H1 (cell line): ENCODE measurements around the gene SHISAL1. TPM values are rescaled to one million over a fixed set of nuclear protein-coding genes. Genes with fewer than 3 reads are reported as not detected.

Experiments
- CTCF ChIA-PET: fragments of 300-600 bp; sonication (Branson Sonifier 250); formaldehyde crosslinking; loops from one replicate; lab custom pipeline; 2021; ENCODE audit not compliant: partially characterized antibody; lab: Charles Lee
- POLR2A ChIA-PET: fragments of 300-600 bp; sonication (Branson Sonifier 250); formaldehyde crosslinking; loops from one replicate; lab custom pipeline; 2021; ENCODE audit warnings: inconsistent platforms; ENCODE audit not compliant: partially characterized antibody; lab: Charles Lee
- DNase-seq, 2 experiments: peaks; one replicate each; pipeline versions ENCODE4 v3.0.0 to v3.0.0-alpha.2; 2010 to 2022; ENCODE audit warnings: low spot score in 2 of 2, low read depth in 1 of 2, mixed read lengths in 1 of 2
- FAIRE-seq: peaks from 2 replicates; lab custom pipeline; 2011; peaks lifted over from hg19 to GRCh38; lab: Jason Lieb, UNC
- H2AFZ ChIP-seq: 2 replicates; pipeline ENCODE4 v1.8.1; 2012; ENCODE audit warnings: low read length, inconsistent platforms
- H2AK5ac ChIP-seq: 2 replicates; pipeline ENCODE4 v1.6.1; 2013; ENCODE audit warnings: low read depth, low read length
- H2BK120ac ChIP-seq: replicated peaks from 2 replicates; pipeline ENCODE3; 2013; ENCODE audit warnings: low read depth, low read length, inconsistent platforms
- H2BK12ac ChIP-seq: 2 replicates; pipeline ENCODE4 v1.6.1; 2013; ENCODE audit warnings: low read depth, low read length
- H2BK15ac ChIP-seq: 2 replicates; pipeline ENCODE4 v1.6.1; 2013; ENCODE audit warnings: low read length
- H2BK20ac ChIP-seq: 2 replicates; pipeline ENCODE4 v1.6.1; 2013; ENCODE audit warnings: low read length
- H2BK5ac ChIP-seq: 2 replicates; pipeline ENCODE4 v1.6.1; 2013; ENCODE audit warnings: low read depth, low read length
- H3K14ac ChIP-seq: 2 replicates; pipeline ENCODE4 v1.6.1; 2013; ENCODE audit warnings: inconsistent platforms; ENCODE audit not compliant: insufficient read length
- H3K18ac ChIP-seq: 2 replicates; pipeline ENCODE4 v1.6.1; 2013; ENCODE audit warnings: low read length; ENCODE audit errors: extremely low read depth
- H3K23ac ChIP-seq: 2 replicates; pipeline ENCODE4 v1.6.1; 2013; ENCODE audit warnings: inconsistent platforms; ENCODE audit not compliant: insufficient read length
- H3K23me2 ChIP-seq: 2 replicates; pipeline ENCODE4 v1.6.1; 2013; ENCODE audit warnings: low read depth, low read length
- H3K27ac ChIP-seq: 2 replicates; pipeline ENCODE4 v1.6.1; 2011; ENCODE audit warnings: low read depth, low read length, inconsistent platforms
- H3K27me3 ChIP-seq, 4 experiments: replicated peaks in 1 of 4; 1 replicate in 1 of 4; 2 replicates in 3 of 4; pipeline versions ENCODE4 v1.6.1 to v1.8.1; 2011 to 2013; ENCODE audit warnings: low read length in 3 of 4, mild to moderate bottlenecking in 3 of 4, inconsistent platforms in 2 of 4, mixed read lengths in 2 of 4, moderate library complexity in 1 of 4; ENCODE audit not compliant: control insufficient read depth in 3 of 4, insufficient read depth in 3 of 4; ENCODE audit errors: extremely low read depth in 1 of 4
- H3K36me3 ChIP-seq, 4 experiments: 2 replicates each; pipeline versions ENCODE4 v1.6.1 to v1.8.1; 2011 to 2013; ENCODE audit warnings: mild to moderate bottlenecking in 4 of 4, low read length in 3 of 4, moderate library complexity in 2 of 4, control low read depth in 1 of 4, inconsistent platforms in 1 of 4; ENCODE audit not compliant: insufficient read depth in 4 of 4, control insufficient read depth in 2 of 4
- H3K4ac ChIP-seq: replicated peaks from 2 replicates; pipeline ENCODE3; 2013; ENCODE audit warnings: low read length, low read depth, mixed read lengths, inconsistent platforms; ENCODE audit not compliant: insufficient read length
- H3K4me1 ChIP-seq, 4 experiments: replicated peaks in 1 of 4; 1 replicate in 1 of 4; 2 replicates in 3 of 4; pipeline versions ENCODE4 v1.6.1 to v1.8.1; 2011 to 2013; ENCODE audit warnings: low read length in 3 of 4, inconsistent platforms in 2 of 4, mixed read lengths in 1 of 4; ENCODE audit not compliant: insufficient read depth in 4 of 4, control insufficient read depth in 3 of 4
- H3K4me2 ChIP-seq, 2 experiments: 2 replicates each; pipeline versions ENCODE4 v1.6.1 to v1.8.1; 2011 to 2013; ENCODE audit warnings: low read depth in 2 of 2, low read length in 2 of 2, control low read depth in 1 of 2, inconsistent platforms in 1 of 2, mild to moderate bottlenecking in 1 of 2; ENCODE audit not compliant: insufficient read depth in 1 of 2
- H3K4me3 ChIP-seq, 4 experiments: fragments of 200-600, 300-600 bp in 1 of 4; sonication (generic), shearing (Covaris generic), sonication (Bioruptor Twin) in 1 of 4; 2 replicates each; pipeline versions ENCODE4 v1.5.1 to v1.8.1; 2011 to 2016; ENCODE audit warnings: low read length in 4 of 4, low read depth in 3 of 4, control low read depth in 2 of 4, inconsistent platforms in 2 of 4, mild to moderate bottlenecking in 2 of 4, mixed read lengths in 1 of 4, moderate library complexity in 1 of 4; ENCODE audit not compliant: insufficient read depth in 2 of 4; ENCODE audit errors: extremely low read depth in 1 of 4
- H3K56ac ChIP-seq: replicated peaks from 2 replicates; pipeline ENCODE3; 2013; ENCODE audit warnings: low read depth, mild to moderate bottlenecking, mixed read lengths, low read length, inconsistent platforms; ENCODE audit not compliant: insufficient read length
- H3K79me1 ChIP-seq: 2 replicates; pipeline ENCODE4 v1.6.1; 2013; ENCODE audit warnings: low read depth, low read length, control low read depth
- H3K79me2 ChIP-seq, 2 experiments: 2 replicates each; pipeline versions ENCODE4 v1.6.1 to v1.8.1; 2012 to 2013; ENCODE audit warnings: low read length in 2 of 2, mild to moderate bottlenecking in 2 of 2, inconsistent platforms in 1 of 2; ENCODE audit not compliant: insufficient read depth in 2 of 2, control insufficient read depth in 1 of 2
- H3K9ac ChIP-seq, 4 experiments: replicated peaks in 1 of 4; 1 replicate in 1 of 4; 2 replicates in 3 of 4; pipeline versions ENCODE4 v1.6.1 to v1.8.1; 2011 to 2013; ENCODE audit warnings: low read depth in 3 of 4, low read length in 3 of 4, control low read depth in 2 of 4, mild to moderate bottlenecking in 2 of 4, moderate library complexity in 2 of 4, inconsistent platforms in 1 of 4; ENCODE audit errors: extremely low read depth in 1 of 4
- H3K9me3 ChIP-seq, 2 experiments: 2 replicates each; pipeline versions ENCODE4 v1.6.1 to v1.8.1; 2012 to 2013; ENCODE audit warnings: mild to moderate bottlenecking in 2 of 2, moderate library complexity in 2 of 2, control low read depth in 1 of 2, inconsistent platforms in 1 of 2, low read depth in 1 of 2, low read length in 1 of 2, mixed read lengths in 1 of 2; ENCODE audit not compliant: insufficient read depth in 2 of 2
- H4K20me1 ChIP-seq, 2 experiments: replicated peaks in 1 of 2; 2 replicates each; pipeline versions ENCODE3 to v1.8.1; 2011 to 2013; ENCODE audit warnings: inconsistent platforms in 2 of 2, low read length in 2 of 2, mild to moderate bottlenecking in 1 of 2; ENCODE audit not compliant: insufficient read depth in 2 of 2, control insufficient read depth in 1 of 2
- H4K5ac ChIP-seq: 2 replicates; pipeline ENCODE4 v1.6.1; 2013; ENCODE audit warnings: low read length, low read depth, mixed read lengths, inconsistent platforms; ENCODE audit not compliant: insufficient read length
- H4K8ac ChIP-seq: 2 replicates; pipeline ENCODE4 v1.8.0; 2013; ENCODE audit warnings: mild to moderate bottlenecking, moderate library complexity, low read length, inconsistent platforms; ENCODE audit not compliant: insufficient read depth; ENCODE audit errors: extremely low read depth
- H4K91ac ChIP-seq: replicated peaks from 2 replicates; pipeline ENCODE3; 2013; ENCODE audit warnings: low read length, mixed read lengths, inconsistent platforms; ENCODE audit not compliant: insufficient read length
- EGR1 ChIP-seq: IDR thresholded peaks from 2 replicates; pipeline ENCODE4 v1.6.1; 2011; ENCODE audit warnings: low read depth, low read length, borderline replicate concordance
- POLR2A ChIP-seq, 2 experiments: IDR thresholded peaks; 1 replicate in 1 of 2; 2 replicates in 1 of 2; pipeline ENCODE4 v1.6.1; 2011; ENCODE audit warnings: low read depth in 2 of 2, low read length in 2 of 2, mild to moderate bottlenecking in 2 of 2; ENCODE audit errors: control extremely low read depth in 1 of 2
- RBBP5 ChIP-seq: IDR thresholded peaks from 2 replicates; pipeline ENCODE4 v1.7.1; 2012; ENCODE audit warnings: low read depth, mild to moderate bottlenecking, inconsistent platforms, low read length, moderate library complexity, borderline replicate concordance
- RXRA ChIP-seq: IDR thresholded peaks from 2 replicates; pipeline ENCODE4 v1.6.1; 2011; ENCODE audit warnings: low read depth, mild to moderate bottlenecking, low read length, moderate library complexity; ENCODE audit not compliant: insufficient read depth
- SP1 ChIP-seq: IDR thresholded peaks from 2 replicates; pipeline ENCODE4 v1.6.1; 2011; ENCODE audit warnings: low read depth, low read length
- SRF ChIP-seq: IDR thresholded peaks from 2 replicates; pipeline ENCODE4 v1.6.1; 2011; ENCODE audit warnings: mild to moderate bottlenecking, low read depth, low read length, moderate library complexity
- SUZ12 ChIP-seq: fragments of 200-600 bp; sonication (generic); IDR thresholded peaks from 2 replicates; pipeline ENCODE4 v1.6.1; 2012; ENCODE audit warnings: mild to moderate bottlenecking, inconsistent platforms, low read length, moderate library complexity, mixed read lengths
- WGBS, 2 experiments: shearing (Covaris generic) in 1 of 2; methylation state at CpG; one replicate each; pipeline versions ENCODE4 v1.1.6 to v1.1.7; 2013 to 2015; ENCODE audit warnings: low lambda C conversion rate in 2 of 2, mixed read lengths in 2 of 2, inconsistent platforms in 1 of 2, low coverage in 1 of 2, missing lambda C conversion rate in 1 of 2; ENCODE audit not compliant: insufficient replicate concordance in 2 of 2, insufficient coverage in 1 of 2, insufficient read length in 1 of 2; ENCODE audit errors: extremely low coverage in 1 of 2, missing lambda C conversion rate in 1 of 2; 5-methylcytosine and 5-hydroxymethylcytosine counted together
- polyA plus RNA-seq, 7 experiments: library from polyadenylated mRNA; depleted of rRNA in 3 of 7; stranded (reverse) in 5 of 7; unstranded in 2 of 7; fragments of >200 nt in 5 of 7; fragments of 200-250 nt in 2 of 7; gene quantifications; 1 replicate in 5 of 7; 2 replicates in 1 of 7; 4 replicates in 1 of 7; pipeline versions ENCODE4 v1.2.1 to v1.2.3, GENCODE V29; 2011 to 2013; ENCODE audit warnings: missing spikeins in 2 of 7, mixed read lengths in 2 of 7
- total RNA-seq: library from RNA; stranded (reverse); fragmentation: NEBNext Ultra II Directional; extraction: Animal tissue kit (Norgen Biotek cat#: 25700); gene quantifications from 2 replicates; pipeline ENCODE4 v1.2.1, GENCODE V29; 2021
- TF ChIP-seq, protein P1 (sequence below), 3 experiments: IDR thresholded peaks; 1 replicate in 2 of 3; 2 replicates in 1 of 3; pipeline versions ENCODE4 v1.5.1 to v1.6.1; 2011; ENCODE audit warnings: low read length in 3 of 3, mild to moderate bottlenecking in 3 of 3, inconsistent platforms in 2 of 3, low read depth in 1 of 3, moderate library complexity in 1 of 3; ENCODE audit not compliant: insufficient read depth in 1 of 3; ENCODE audit errors: control extremely low read depth in 1 of 3
- TF ChIP-seq, protein P2 (sequence below): IDR thresholded peaks from 2 replicates; pipeline ENCODE4 v1.6.1; 2011; ENCODE audit warnings: low read length, improper control_type of control experiment

Gene SHISAL1
- total and polyA plus RNA-seq, 2 of the 8 experiments (the other 6 are each of a cell fraction or from before 2014, with no cell fraction given): 3.7 to 5.8 TPM

DNA sequence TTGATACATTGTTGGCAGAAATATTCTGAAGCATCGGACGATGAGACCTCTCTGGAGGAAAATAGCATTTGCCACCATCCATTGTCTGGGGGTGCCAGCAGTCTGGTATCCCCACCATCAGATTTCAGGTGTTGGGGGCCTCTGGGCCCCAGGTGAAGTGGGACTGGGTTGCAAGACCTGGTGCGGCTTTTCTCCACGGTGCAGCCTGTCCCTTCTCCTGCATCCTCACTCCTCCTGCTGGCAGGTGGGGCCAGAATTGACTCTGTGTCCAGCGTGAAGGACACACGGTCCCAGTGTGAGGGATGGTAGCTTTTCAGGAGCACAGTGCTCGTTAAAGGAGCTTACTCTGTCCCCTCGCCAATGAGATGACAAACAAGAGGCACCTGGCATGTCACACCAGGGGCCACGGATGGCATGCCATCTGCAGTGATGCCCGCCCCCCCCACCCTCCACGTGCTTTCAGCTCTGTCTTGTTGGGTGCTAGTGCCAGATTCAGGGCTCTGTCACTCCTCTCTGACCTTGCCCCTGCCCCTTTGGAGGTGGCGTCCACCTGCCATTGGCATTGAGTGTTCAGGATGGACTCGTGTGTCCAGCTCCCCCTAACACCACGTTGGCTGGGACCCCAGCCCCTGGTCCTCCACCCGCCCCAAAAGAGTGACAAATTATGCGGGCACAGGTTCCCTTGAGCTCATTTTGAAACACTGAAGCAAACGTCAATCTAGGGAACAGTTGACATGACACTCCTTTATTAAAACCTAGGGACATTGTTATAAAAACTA is 69.6 kb downstream of the SHISAL1 start:
- Histone ChIP-seq H2BK12ac (no peak overlapping the region), H3K4me3 (no peak overlapping the region), H3K27me3 (no peaks in the 10 kb centered on the region), H2AK5ac (no peak overlapping the region), H3K4ac (no peak overlapping the region), H4K8ac (peak overlapping the region; percentile 5; the same call in 1 of the 2 replicates), H4K20me1 (peaks cover 0 to 1% of the 10 kb centered on the region in 2 experiments), H3K14ac (no peak overlapping the region), H3K9ac (no peak overlapping the region), H3K56ac (no peak overlapping the region), H2BK120ac (no peak overlapping the region), H3K27ac (no peak overlapping the region), H2BK5ac (no peak overlapping the region), H2AFZ (no peak overlapping the region), H4K91ac (peak overlapping the region; percentile 73), H2BK15ac (no peak overlapping the region), H3K23ac (no peak overlapping the region), H3K36me3 (no peaks in the 10 kb centered on the region), H3K79me1 (no peaks in the 10 kb centered on the region), H3K23me2 (no peaks in the 10 kb centered on the region), H3K4me1 (no peaks in the 10 kb centered on the region), H3K4me2 (no peak overlapping the region), H3K79me2 (no peaks in the 10 kb centered on the region), H4K5ac (no peak overlapping the region), H2BK20ac (no peak overlapping the region), H3K9me3 (no peaks in the 10 kb centered on the region), H3K18ac (no peak overlapping the region)
- WGBS, 2 experiments: 86% methylated on average over 17 of the region's 17 CpGs; no CpG with 5 or more reads in 1 of the 2 experiments
- DNase-seq: peak in 1 of 2 experiments; percentile 31
- POLR2A ChIA-PET: no interaction called here
- FAIRE-seq: no peak
- CTCF ChIA-PET: interaction anchor here (0.6 to 1.0 kb wide), 4 partner anchors 23 to 70 kb away, joined by 3 to 4 read pairs (median 3); partner anchors contain the start of gene SHISAL1
- TF ChIP-seq POLR2A (IDR thresholded peaks at IDR 0.05; ENCODE audit: control extremely low read depth in 1 of 2, low read depth in 2 of 2, low read length in 2 of 2) (no peak), RXRA (no peak), SP1 (no peak), RBBP5 (no peak), EGR1 (no peak), SRF (no peak), SUZ12 (no peak)
- TF ChIP-seq, protein P1, sequence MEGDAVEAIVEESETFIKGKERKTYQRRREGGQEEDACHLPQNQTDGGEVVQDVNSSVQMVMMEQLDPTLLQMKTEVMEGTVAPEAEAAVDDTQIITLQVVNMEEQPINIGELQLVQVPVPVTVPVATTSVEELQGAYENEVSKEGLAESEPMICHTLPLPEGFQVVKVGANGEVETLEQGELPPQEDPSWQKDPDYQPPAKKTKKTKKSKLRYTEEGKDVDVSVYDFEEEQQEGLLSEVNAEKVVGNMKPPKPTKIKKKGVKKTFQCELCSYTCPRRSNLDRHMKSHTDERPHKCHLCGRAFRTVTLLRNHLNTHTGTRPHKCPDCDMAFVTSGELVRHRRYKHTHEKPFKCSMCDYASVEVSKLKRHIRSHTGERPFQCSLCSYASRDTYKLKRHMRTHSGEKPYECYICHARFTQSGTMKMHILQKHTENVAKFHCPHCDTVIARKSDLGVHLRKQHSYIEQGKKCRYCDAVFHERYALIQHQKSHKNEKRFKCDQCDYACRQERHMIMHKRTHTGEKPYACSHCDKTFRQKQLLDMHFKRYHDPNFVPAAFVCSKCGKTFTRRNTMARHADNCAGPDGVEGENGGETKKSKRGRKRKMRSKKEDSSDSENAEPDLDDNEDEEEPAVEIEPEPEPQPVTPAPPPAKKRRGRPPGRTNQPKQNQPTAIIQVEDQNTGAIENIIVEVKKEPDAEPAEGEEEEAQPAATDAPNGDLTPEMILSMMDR (IDR thresholded peaks at IDR 0.05; ENCODE audit: control extremely low read depth in 1 of 3, insufficient read depth in 1 of 3, low read depth in 1 of 3, low read length in 3 of 3): no peak
- TF ChIP-seq, protein P2, sequence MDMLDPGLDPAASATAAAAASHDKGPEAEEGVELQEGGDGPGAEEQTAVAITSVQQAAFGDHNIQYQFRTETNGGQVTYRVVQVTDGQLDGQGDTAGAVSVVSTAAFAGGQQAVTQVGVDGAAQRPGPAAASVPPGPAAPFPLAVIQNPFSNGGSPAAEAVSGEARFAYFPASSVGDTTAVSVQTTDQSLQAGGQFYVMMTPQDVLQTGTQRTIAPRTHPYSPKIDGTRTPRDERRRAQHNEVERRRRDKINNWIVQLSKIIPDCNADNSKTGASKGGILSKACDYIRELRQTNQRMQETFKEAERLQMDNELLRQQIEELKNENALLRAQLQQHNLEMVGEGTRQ: no peak
